Bronchial epithelial cell (primary cell): ENCODE data around the gene MOGAT1. TPM values are rescaled to one million over a fixed set of nuclear protein-coding genes. Genes with fewer than 3 reads are reported as not detected.
"Not testable (repeated sequence)": the region's sequence is repeated elsewhere in the genome, so short reads cannot be mapped to it uniquely, and the experiment has no call there.

Experiments
- DNase-seq: peaks from one replicate; pipeline ENCODE4 v3.0.0-alpha.2; 2010; ENCODE audit warnings: low read depth
- FAIRE-seq: peaks from 2 replicates; lab custom pipeline; 2011; peaks lifted over from hg19 to GRCh38; lab: Jason Lieb, UNC
- H3K27me3 ChIP-seq: 2 replicates; pipeline ENCODE4 v1.5.1; 2011; ENCODE audit warnings: low read length; ENCODE audit not compliant: control insufficient read depth, insufficient read depth
- H3K36me3 ChIP-seq: 2 replicates; pipeline ENCODE4 v1.5.1; 2011; ENCODE audit warnings: low read length; ENCODE audit not compliant: control insufficient read depth, insufficient read depth
- H3K4me3 ChIP-seq: 2 replicates; pipeline ENCODE4 v1.5.1; 2011; ENCODE audit warnings: mild to moderate bottlenecking, low read depth, low read length, control low read depth
- total RNA-seq: library from RNA; depleted of rRNA; stranded (reverse); fragments of >200 nt; gene quantifications from 2 replicates; pipeline ENCODE4 v1.2.1, GENCODE V29; 2014
- TF ChIP-seq, protein P1 (sequence below): IDR thresholded peaks from 2 replicates; pipeline ENCODE4 v1.5.1; 2011; ENCODE audit warnings: mild to moderate bottlenecking, moderate library complexity, low read length, control low read depth, inconsistent platforms; ENCODE audit not compliant: insufficient read depth, severe bottlenecking

MOGAT1 gene
- total RNA-seq, 1 donor from 2014 or later = not detected

DNA sequence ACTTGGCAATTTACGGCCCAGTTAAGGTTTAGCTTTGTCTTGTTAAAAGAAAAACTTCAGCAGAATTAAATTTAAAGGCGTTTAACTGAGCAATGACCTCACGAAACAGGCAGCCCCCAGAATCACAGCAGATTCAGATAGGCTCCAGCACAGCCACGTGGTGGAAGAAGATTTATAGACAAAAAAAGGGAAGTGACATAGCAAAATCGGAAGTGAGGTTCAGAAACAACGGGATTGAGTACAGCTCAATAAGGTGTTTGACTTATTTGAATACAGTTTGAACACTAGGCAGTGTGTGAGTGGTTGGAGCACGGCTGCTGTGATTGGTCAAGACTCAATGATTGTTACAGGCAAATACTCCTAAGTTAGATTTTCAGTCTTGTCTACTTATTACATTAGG, 79.8 kb downstream of the MOGAT1 start:
- FAIRE-seq (no peak), DNase-seq (no peak)
- TF ChIP-seq, protein P1, sequence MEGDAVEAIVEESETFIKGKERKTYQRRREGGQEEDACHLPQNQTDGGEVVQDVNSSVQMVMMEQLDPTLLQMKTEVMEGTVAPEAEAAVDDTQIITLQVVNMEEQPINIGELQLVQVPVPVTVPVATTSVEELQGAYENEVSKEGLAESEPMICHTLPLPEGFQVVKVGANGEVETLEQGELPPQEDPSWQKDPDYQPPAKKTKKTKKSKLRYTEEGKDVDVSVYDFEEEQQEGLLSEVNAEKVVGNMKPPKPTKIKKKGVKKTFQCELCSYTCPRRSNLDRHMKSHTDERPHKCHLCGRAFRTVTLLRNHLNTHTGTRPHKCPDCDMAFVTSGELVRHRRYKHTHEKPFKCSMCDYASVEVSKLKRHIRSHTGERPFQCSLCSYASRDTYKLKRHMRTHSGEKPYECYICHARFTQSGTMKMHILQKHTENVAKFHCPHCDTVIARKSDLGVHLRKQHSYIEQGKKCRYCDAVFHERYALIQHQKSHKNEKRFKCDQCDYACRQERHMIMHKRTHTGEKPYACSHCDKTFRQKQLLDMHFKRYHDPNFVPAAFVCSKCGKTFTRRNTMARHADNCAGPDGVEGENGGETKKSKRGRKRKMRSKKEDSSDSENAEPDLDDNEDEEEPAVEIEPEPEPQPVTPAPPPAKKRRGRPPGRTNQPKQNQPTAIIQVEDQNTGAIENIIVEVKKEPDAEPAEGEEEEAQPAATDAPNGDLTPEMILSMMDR = no peak
- Histone ChIP-seq H3K36me3 (no peaks in the 10 kb centered on the region), H3K27me3 (no peaks in the 10 kb centered on the region), H3K4me3 (no peak overlapping the region)

DNA sequence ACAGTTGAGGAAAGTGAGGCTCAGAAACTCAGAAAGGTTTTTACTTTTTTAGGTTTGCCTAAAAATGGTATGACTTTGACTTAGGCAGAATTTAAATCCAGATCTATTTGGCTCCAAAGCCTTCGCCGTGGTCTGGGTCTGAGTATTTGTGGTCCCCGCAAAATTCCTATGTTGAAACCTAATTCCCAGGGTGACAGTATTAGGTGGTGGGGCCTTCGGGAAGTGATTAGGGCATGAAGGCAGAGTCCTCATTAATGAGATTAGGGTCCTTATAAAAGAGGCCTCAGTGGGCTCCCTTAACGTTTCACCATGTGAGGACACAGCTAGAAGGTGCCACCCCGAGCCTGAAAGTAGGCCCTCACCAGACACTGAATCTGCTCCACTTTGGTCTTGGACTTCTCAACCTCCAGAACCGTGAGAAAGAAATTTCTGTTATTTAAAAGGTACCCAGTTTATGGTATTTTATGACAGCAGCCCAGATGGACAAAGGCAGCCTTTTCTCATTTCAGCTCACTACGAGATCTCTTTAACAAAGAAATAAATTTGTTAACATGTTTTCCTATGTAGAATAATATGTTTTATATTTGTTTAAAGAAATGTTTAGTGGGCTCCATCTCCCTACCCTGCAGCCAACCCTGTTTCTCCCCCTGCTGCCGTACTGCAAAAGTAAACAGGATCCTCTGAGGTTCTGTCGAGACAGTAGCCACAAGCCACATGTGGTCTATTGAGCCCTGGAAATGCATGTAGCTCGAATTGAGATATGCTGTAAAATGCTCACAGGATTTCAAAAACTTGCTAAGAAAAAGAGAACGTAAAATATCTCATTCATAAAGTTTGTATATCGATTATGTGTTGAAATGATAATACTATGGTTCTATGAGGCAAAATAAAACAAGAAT, 80.6 kb downstream of the MOGAT1 start:
- Histone ChIP-seq H3K4me3 (no peak overlapping the region), H3K27me3 (no peaks in the 10 kb centered on the region), H3K36me3 (no peaks in the 10 kb centered on the region)
- DNase-seq (no peak), FAIRE-seq (no peak)
- TF ChIP-seq, protein P1 = no peak

GRCh38 chr2:222752746-222753145, 81.3 kb downstream of the MOGAT1 start:
- no peak overlapping the region for H3K4me3 ChIP-seq
- H3K36me3 ChIP-seq = no peaks in the 10 kb centered on the region
- H3K27me3 ChIP-seq = no peaks in the 10 kb centered on the region
- TF ChIP-seq, protein P1 = no peak
- FAIRE-seq (no peak), DNase-seq (no peak)

DNA sequence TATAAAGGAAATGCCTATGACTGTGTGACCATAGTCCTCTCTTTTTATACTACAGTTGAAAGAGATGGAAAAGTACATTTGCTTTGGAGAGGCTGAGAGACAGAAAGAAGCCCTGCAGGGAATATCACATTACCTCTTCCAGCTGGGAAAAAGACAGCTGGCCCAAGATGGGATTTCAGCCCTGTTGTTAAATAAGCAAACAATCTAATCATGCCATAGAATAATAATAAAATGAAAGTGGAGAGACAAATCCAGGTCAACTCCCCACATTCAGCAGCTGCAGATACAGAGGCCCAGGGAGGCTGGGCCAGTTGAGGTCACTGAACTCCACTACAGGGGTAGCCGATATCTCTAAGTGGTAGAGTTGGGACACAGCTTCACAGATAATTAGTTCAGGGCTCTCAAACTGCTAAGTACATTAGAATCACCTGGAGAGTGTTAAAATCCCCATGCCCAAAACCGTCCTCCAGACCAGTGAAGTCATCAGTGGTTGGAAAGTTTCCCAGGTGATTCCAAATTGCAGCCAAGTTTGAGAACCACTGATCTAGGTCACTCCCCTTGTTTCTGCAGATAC, 81.9 kb downstream of the MOGAT1 start:
- DNase-seq (peak; percentile 44), FAIRE-seq (no peak)
- H3K27me3 ChIP-seq = no peaks in the 10 kb centered on the region
- H3K4me3 ChIP-seq = no peak overlapping the region
- TF ChIP-seq, protein P1 = no peak
- H3K36me3 ChIP-seq = no peaks in the 10 kb centered on the region

- Histone ChIP-seq H3K36me3 (no peaks in the 10 kb centered on the region), H3K4me3 (no peak overlapping the region), H3K27me3 (no peaks in the 10 kb centered on the region)
- DNase-seq (no peak), FAIRE-seq (no peak)
- TF ChIP-seq, protein P1 = no peak
Measured at GRCh38 chr2:222754324-222754930, 83.0 kb downstream of the MOGAT1 start.

DNA sequence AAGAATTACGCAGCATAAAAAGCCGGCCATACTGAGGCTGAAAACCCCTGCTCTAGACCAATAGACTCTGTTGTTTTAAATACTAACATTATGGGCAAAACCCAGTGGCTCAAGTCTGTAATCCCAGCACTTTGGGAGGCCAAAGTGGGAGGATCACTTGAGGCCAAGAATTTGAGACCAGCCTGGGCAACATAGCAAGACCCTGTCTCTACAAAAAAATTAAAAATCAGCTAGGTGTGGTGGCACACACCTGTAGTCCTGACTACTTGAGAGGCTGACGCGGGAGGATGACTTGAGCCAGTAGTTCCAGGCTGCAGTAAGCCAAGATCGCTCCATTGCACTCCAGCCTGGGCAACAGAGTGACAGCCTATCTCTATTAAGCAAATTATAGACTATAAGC, 84.1 kb downstream of the MOGAT1 start:
- FAIRE-seq, H3K4me3 ChIP-seq, H3K27me3 ChIP-seq, H3K36me3 ChIP-seq, DNase-seq: not testable (repeated sequence)
